HepG2 (cell line): ENCODE measurements around the gene PRADC1. TPM values are rescaled to one million over a fixed set of nuclear protein-coding genes. Genes with fewer than 3 reads are reported as not detected.

ENCODE experiments used
- ATAC-seq: fragments of 200-7000 bp; cut with Tn5 transposase; 3 replicates; pipeline ENCODE4 v1.9.1; 2020; ENCODE audit warnings: mild to moderate bottlenecking, moderate library complexity
- BruUV-seq: library from RNA; stranded (reverse); fragments of 400-500 nt; replicated peaks from 2 replicates; lab custom pipeline; 2021; lab: Mats Ljungman, UMichigan
- CTCF ChIA-PET: fragments of 300-600 bp; formaldehyde crosslinking; extraction: SDS; loops from one replicate; lab custom pipeline; 2021; ENCODE audit warnings: low total read pairs, inconsistent platforms, low intra/inter-chr PET ratio; lab: Yijun Ruan, JAX
- POLR2A ChIA-PET: fragments of 350-600 bp; sonication (Branson Sonifier 250); formaldehyde crosslinking; loops from one replicate; lab custom pipeline; 2020; ENCODE audit warnings: antibody characterized with exemption, inconsistent platforms; lab: Yijun Ruan, JAX
- DNase-seq: peaks from one replicate; pipeline ENCODE4 v3.0.0-alpha.2; 2015; ENCODE audit warnings: low spot score
- FAIRE-seq: peaks from 3 replicates; lab custom pipeline; 2011; peaks lifted over from hg19 to GRCh38; lab: Jason Lieb, UNC
- H2AFZ ChIP-seq: one replicate; pipeline ENCODE4 v1.6.1; 2011; ENCODE audit warnings: low read length, inconsistent platforms
- H3K27ac ChIP-seq: fragments of 300-600 bp; 3 replicates; pipeline ENCODE4 v1.8.0; 2011; ENCODE audit warnings: mixed run types, mild to moderate bottlenecking, mixed read lengths, low read length, inconsistent platforms; ENCODE audit not compliant: insufficient read depth; ENCODE audit errors: extremely low read length
- H3K27me3 ChIP-seq, 2 experiments: fragments of 200-600 bp in 1 of 2; 2 replicates in 1 of 2; 3 replicates in 1 of 2; pipeline versions ENCODE4 v1.6.0 to v1.8.0; 2011; ENCODE audit warnings: low read length in 2 of 2, mild to moderate bottlenecking in 2 of 2, moderate library complexity in 2 of 2, inconsistent platforms in 1 of 2; ENCODE audit not compliant: insufficient read depth in 2 of 2, control insufficient read depth in 1 of 2
- H3K36me3 ChIP-seq, 2 experiments: fragments of 200-600 bp in 1 of 2; replicated peaks in 1 of 2; 2 replicates in 1 of 2; 3 replicates in 1 of 2; pipeline versions ENCODE4 v1.5.1 to v1.8.0; 2011; ENCODE audit warnings: low read length in 2 of 2, inconsistent platforms in 1 of 2; ENCODE audit not compliant: insufficient read depth in 2 of 2, control insufficient read depth in 1 of 2
- H3K4me1 ChIP-seq: 2 replicates; pipeline ENCODE4 v1.5.1; 2012; ENCODE audit warnings: low read length, inconsistent platforms; ENCODE audit not compliant: insufficient read depth
- H3K4me2 ChIP-seq: 2 replicates; pipeline ENCODE4 v1.6.0; 2011; ENCODE audit warnings: low read depth, low read length, inconsistent platforms
- H3K4me3 ChIP-seq, 3 experiments: fragments of 200-600 bp in 1 of 3; sonication (generic), shearing (Covaris generic) in 1 of 3; replicated peaks in 1 of 3; 2 replicates each; pipeline ENCODE4 v1.5.1; 2011 to 2016; ENCODE audit warnings: low read length in 3 of 3, inconsistent platforms in 2 of 3, low read depth in 2 of 3, mild to moderate bottlenecking in 2 of 3, control low read depth in 1 of 3, mixed read lengths in 1 of 3; ENCODE audit not compliant: insufficient read depth in 1 of 3
- H3K79me2 ChIP-seq: one replicate; pipeline ENCODE4 v1.6.1; 2011; ENCODE audit warnings: low read length, inconsistent platforms; ENCODE audit not compliant: insufficient read depth
- H3K9ac ChIP-seq: 2 replicates; pipeline ENCODE4 v1.6.0; 2011; ENCODE audit warnings: mild to moderate bottlenecking, low read depth, low read length, inconsistent platforms; ENCODE audit not compliant: insufficient read depth
- H3K9me3 ChIP-seq: 2 replicates; pipeline ENCODE4 v1.5.1; 2012; ENCODE audit warnings: mild to moderate bottlenecking, low read length
- H4K20me1 ChIP-seq: 2 replicates; pipeline ENCODE4 v1.6.0; 2011; ENCODE audit warnings: inconsistent platforms, mild to moderate bottlenecking, low read length, moderate library complexity; ENCODE audit not compliant: insufficient read depth
- CENPT ChIP-seq: sonication (generic); formaldehyde crosslinking; IDR thresholded peaks from 2 replicates; pipeline ENCODE4 v1.8.0; 2022; ENCODE audit warnings: low read depth, mild to moderate bottlenecking, moderate library complexity, missing genetic modification reagents
- KDM6A ChIP-seq: IDR thresholded peaks from 2 replicates; pipeline ENCODE4 v1.6.1; 2016; ENCODE audit warnings: low read depth
- ZBTB49 ChIP-seq: sonication (generic); formaldehyde crosslinking; IDR thresholded peaks from 2 replicates; pipeline ENCODE4 v1.4.0; 2020; ENCODE audit warnings: missing genetic modification reagents, borderline replicate concordance
- WGBS: methylation state at CpG from one replicate; pipeline ENCODE4 v1.1.6; 2017; ENCODE audit warnings: low lambda C conversion rate; 5-methylcytosine and 5-hydroxymethylcytosine counted together
- in situ Hi-C: cut with HindIII; loops from 2 replicates; pipeline ENCODE4 v1.10.0; 2017; ENCODE audit warnings: low pct_unique_long_range_greater_than_20kb; ENCODE audit not compliant: extremely low pct_ligation_motif_present
- intact Hi-C: fragments of 100-400 bp; cut with micrococcal nuclease; formaldehyde crosslinking; loops from one replicate; pipeline ENCODE4 v1.10.0; 2022; ENCODE audit not compliant: unreplicated experiment
- polyA plus RNA-seq, 8 experiments: library from polyadenylated mRNA; depleted of rRNA in 3 of 8; stranded (reverse) in 7 of 8; unstranded in 1 of 8; fragments of >200 nt; fragmentation: Illumina TruSeq in 4 of 8; extraction: Trizol in 4 of 8; gene quantifications; 2 replicates each; pipeline versions ENCODE4 v1.2.1 to v1.2.3, GENCODE V29; 2011 to 2016; ENCODE audit warnings: low read depth in 4 of 8, missing spikeins in 1 of 8, mixed read lengths in 1 of 8; ENCODE audit not compliant: insufficient read depth in 1 of 8
- total RNA-seq, 5 experiments: library from RNA; depleted of rRNA; stranded (reverse); fragments of >200 nt; fragmentation: Illumina TruSeq; extraction: Trizol; gene quantifications; 2 replicates each; pipeline ENCODE4 v1.2.3, GENCODE V29; 2016; ENCODE audit warnings: low read depth in 1 of 5

The PRADC1 gene
- total and polyA plus RNA-seq, 2 of the 13 experiments (the other 11 are each of a cell fraction or from before 2014, with no cell fraction given) = 12.1 to 37.2 TPM

- H3K27ac ChIP-seq = no peak overlapping the region
- H3K4me2 ChIP-seq = no peak overlapping the region
- no peak overlapping the region for H2AFZ ChIP-seq
These were observed 29.9 kb downstream of the PRADC1 start for GRCh38 chr2:73203055-73203681.

More at GRCh38 chr2:73203055-73203681, 29.9 kb downstream of the PRADC1 start:
- intact Hi-C loops (no loop called here), in situ Hi-C loops (no loop called here)
- TF ChIP-seq CENPT = no peak
- TF ChIP-seq KDM6A (CRISPR knock-in tag) = no peak
- TF ChIP-seq ZBTB49 = no peak
- Histone ChIP-seq H3K4me1 (peaks cover 45% of the 10 kb centered on the region), H3K79me2 (no peaks in the 10 kb centered on the region), H3K9ac (no peak overlapping the region), H3K9me3 (no peaks in the 10 kb centered on the region), H4K20me1 (no peaks in the 10 kb centered on the region), H3K36me3 (no peaks in the 10 kb centered on the region), H3K4me3 (no peak overlapping the region), H3K27me3 (peaks cover 0 to 8% of the 10 kb centered on the region in 2 experiments; a peak in 1 of 5 replicates)
- BruUV-seq = no TSS peak
- CTCF ChIA-PET = no interaction called here
- POLR2A ChIA-PET = interaction anchor here (1.8 kb wide), 1 partner anchor 10 kb away, joined by 9 read pairs; the partner anchor contains the start of gene SMYD5
- peak; percentile 11; the same call in 2 of the 3 replicates for ATAC-seq
- FAIRE-seq = no peak
- no peak for DNase-seq
- WGBS = 82% methylated on average over 44 of the region's 44 CpGs
